GM12891 (cell line): ENCODE results near the gene CHMP4B.
A peak's percentile ranks its signal among the peaks of the same experiment; 100 is the strongest.

Experiments
- DNase-seq: peaks from one replicate; pipeline ENCODE4 v3.0.0; 2011; ENCODE audit warnings: low spot score; ENCODE audit not compliant: insufficient read length
- FAIRE-seq: peaks from 2 replicates; lab custom pipeline; 2011; peaks lifted over from hg19 to GRCh38; lab: Jason Lieb, UNC
- PAX5 ChIP-seq: IDR thresholded peaks from 2 replicates; pipeline ENCODE4 v1.6.1; 2011; ENCODE audit warnings: low read length, moderate library complexity, mild to moderate bottlenecking; ENCODE audit not compliant: insufficient read depth, severe bottlenecking
- POLR2A ChIP-seq: IDR thresholded peaks from 2 replicates; pipeline ENCODE4 v1.6.1; 2011; ENCODE audit warnings: low read depth, low read length, control low read depth
- POLR2AphosphoS5 ChIP-seq: IDR thresholded peaks from 2 replicates; pipeline ENCODE4 v1.6.1; 2011; ENCODE audit warnings: low read depth, low read length, control low read depth
- POU2F2 ChIP-seq: IDR thresholded peaks from 2 replicates; pipeline ENCODE4 v1.6.1; 2011; ENCODE audit warnings: low read depth, mild to moderate bottlenecking, control low read depth, low read length, moderate library complexity
- SPI1 ChIP-seq: IDR thresholded peaks from 2 replicates; pipeline ENCODE4 v1.6.1; 2011; ENCODE audit warnings: low read depth, low read length, control low read depth
- TAF1 ChIP-seq: IDR thresholded peaks from 2 replicates; pipeline ENCODE4 v1.6.1; 2011; ENCODE audit warnings: low read depth, low read length, control low read depth

CHMP4B gene

GRCh38 chr20:33899106-33899505 lies 88.0 kb downstream of the CHMP4B start:
- TF ChIP-seq PAX5 (no peak), POLR2AphosphoS5 (no peak), POU2F2 (no peak), POLR2A (no peak), TAF1 (no peak), SPI1 (no peak)
- FAIRE-seq (no peak), DNase-seq (no peak)

GRCh38 chr20:33900521-33901131 lies 89.5 kb downstream of the CHMP4B start:
- FAIRE-seq (no peak), DNase-seq (no peak)
- no peak for TF ChIP-seq TAF1
- no peak for TF ChIP-seq POLR2A
- no peak for TF ChIP-seq PAX5
- TF ChIP-seq POLR2AphosphoS5 = no peak
- TF ChIP-seq SPI1 = no peak
- no peak for TF ChIP-seq POU2F2

DNA sequence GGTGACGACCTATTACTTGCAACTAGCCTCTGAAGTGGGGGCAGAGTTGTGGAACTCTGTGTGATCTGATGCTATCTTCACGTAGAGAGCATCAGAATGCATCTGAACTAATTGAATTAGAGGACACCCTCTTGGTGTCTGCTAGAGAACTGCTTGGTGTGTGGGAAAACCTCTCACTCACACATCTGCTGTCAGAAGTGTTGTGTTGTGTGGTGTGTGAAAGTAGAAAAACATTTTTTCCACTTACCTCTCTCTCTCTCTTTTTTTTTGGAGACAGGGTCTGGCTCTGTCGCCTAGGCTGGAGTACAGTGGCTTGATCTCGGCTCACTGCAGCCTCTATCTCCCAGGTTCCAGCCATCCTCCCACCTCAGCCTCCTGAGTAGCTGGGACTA lies 90.0 kb downstream of the CHMP4B start:
- FAIRE-seq = peak; percentile 47
- no peak for DNase-seq
- TF ChIP-seq POLR2AphosphoS5 (no peak), POLR2A (no peak), SPI1 (no peak), TAF1 (no peak), PAX5 (no peak), POU2F2 (no peak)

DNA sequence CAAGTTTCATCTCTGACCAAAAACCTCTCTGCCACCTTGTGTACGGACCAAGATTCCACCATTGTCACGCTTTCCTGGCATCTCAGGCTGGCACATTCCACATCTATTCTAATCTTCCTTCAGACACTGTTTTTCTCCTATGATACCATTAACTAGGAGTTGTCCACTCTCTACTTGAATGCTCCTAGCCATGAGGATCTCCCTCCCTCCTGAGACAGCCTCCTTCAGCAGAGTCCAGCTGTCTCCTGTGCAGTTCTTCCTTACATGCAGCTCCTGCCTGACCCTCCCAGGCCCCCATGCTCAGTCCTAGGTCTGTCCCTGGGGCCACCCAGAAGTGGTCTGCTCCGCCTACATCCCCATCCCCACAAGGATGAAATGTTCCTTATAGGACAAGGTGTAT lies 90.9 kb downstream of the CHMP4B start:
- DNase-seq = no peak
- TF ChIP-seq TAF1 = no peak
- no peak for TF ChIP-seq POU2F2
- no peak for TF ChIP-seq POLR2AphosphoS5
- no peak for TF ChIP-seq PAX5
- TF ChIP-seq SPI1 = no peak
- no peak for TF ChIP-seq POLR2A
- FAIRE-seq = no peak
